NB4 (cell line): Measurements from ENCODE around the gene SEPSECS.

Source experiments
- MYC ChIP-seq: IDR thresholded peaks from 2 replicates; pipeline ENCODE4 v1.6.1; 2011; ENCODE audit warnings: low read depth, low read length
- TF ChIP-seq, protein P1 (sequence below): IDR thresholded peaks from 2 replicates; pipeline ENCODE4 v1.6.1; 2011; ENCODE audit warnings: low read depth, low read length
- TF ChIP-seq, protein P2 (sequence below): IDR thresholded peaks from one replicate; pipeline ENCODE4 v1.5.1; 2012; ENCODE audit warnings: low read depth, low read length

DNA sequence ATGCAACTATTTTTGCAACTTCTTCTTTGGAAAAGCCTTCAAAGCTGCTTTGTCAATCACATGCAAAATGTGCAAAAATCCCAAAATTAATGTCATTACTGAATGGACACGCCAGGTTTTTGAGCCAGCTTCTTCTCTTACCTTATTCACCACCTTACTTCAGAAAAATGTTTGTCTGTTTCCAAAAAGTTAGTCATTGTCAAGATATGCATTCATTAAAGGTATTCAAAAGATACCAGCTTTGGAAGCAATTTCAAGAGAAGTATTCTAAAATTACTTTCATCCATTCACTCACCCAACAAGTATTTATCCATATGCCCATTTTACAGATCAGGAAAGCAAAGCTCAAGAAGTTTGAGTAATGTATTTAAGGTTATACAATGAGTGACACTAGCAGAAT lies 2.3 kb upstream of the SEPSECS start:
- TF ChIP-seq, protein P1, sequence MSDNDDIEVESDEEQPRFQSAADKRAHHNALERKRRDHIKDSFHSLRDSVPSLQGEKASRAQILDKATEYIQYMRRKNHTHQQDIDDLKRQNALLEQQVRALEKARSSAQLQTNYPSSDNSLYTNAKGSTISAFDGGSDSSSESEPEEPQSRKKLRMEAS: no peak
- TF ChIP-seq MYC: no peak
- TF ChIP-seq, protein P2, sequence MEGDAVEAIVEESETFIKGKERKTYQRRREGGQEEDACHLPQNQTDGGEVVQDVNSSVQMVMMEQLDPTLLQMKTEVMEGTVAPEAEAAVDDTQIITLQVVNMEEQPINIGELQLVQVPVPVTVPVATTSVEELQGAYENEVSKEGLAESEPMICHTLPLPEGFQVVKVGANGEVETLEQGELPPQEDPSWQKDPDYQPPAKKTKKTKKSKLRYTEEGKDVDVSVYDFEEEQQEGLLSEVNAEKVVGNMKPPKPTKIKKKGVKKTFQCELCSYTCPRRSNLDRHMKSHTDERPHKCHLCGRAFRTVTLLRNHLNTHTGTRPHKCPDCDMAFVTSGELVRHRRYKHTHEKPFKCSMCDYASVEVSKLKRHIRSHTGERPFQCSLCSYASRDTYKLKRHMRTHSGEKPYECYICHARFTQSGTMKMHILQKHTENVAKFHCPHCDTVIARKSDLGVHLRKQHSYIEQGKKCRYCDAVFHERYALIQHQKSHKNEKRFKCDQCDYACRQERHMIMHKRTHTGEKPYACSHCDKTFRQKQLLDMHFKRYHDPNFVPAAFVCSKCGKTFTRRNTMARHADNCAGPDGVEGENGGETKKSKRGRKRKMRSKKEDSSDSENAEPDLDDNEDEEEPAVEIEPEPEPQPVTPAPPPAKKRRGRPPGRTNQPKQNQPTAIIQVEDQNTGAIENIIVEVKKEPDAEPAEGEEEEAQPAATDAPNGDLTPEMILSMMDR: no peak
